HEK293T (cell line): ENCODE data around the gene PNMA5.

Experiments used
- ARNT ChIP-seq: fragments of 450-650 bp; IDR thresholded peaks from 2 replicates; pipeline ENCODE4 v1.6.1; 2017; ENCODE audit warnings: mild to moderate bottlenecking
- BHLHE40 ChIP-seq: fragments of 450-650 bp; IDR thresholded peaks from 2 replicates; pipeline ENCODE4 v1.6.1; 2016; ENCODE audit warnings: mild to moderate bottlenecking, moderate library complexity, borderline replicate concordance
- CTBP1 ChIP-seq: fragments of 450-650 bp; IDR thresholded peaks from 2 replicates; pipeline ENCODE4 v1.6.1; 2016; ENCODE audit warnings: borderline replicate concordance
- ELF4 ChIP-seq: fragments of 450-650 bp; IDR thresholded peaks from 2 replicates; pipeline ENCODE4 v1.6.1; 2017; ENCODE audit warnings: antibody characterized with exemption
- FOXA1 ChIP-seq: fragments of 450-650 bp; IDR thresholded peaks from 2 replicates; pipeline ENCODE4 v1.6.1; 2016; ENCODE audit warnings: mild to moderate bottlenecking
- FOXM1 ChIP-seq: fragments of 450-650 bp; IDR thresholded peaks from 2 replicates; pipeline ENCODE4 v1.6.1; 2017; ENCODE audit warnings: mild to moderate bottlenecking, borderline replicate concordance
- HDGF ChIP-seq: fragments of 450-650 bp; IDR thresholded peaks from 2 replicates; pipeline ENCODE4 v1.6.1; 2017; ENCODE audit warnings: antibody characterized with exemption, borderline replicate concordance
- LEF1 ChIP-seq: fragments of 450-650 bp; IDR thresholded peaks from 2 replicates; pipeline ENCODE4 v1.6.1; 2017; ENCODE audit warnings: mild to moderate bottlenecking, borderline replicate concordance
- NFRKB ChIP-seq: fragments of 450-650 bp; IDR thresholded peaks from 2 replicates; pipeline ENCODE4 v1.6.1; 2016; ENCODE audit warnings: mild to moderate bottlenecking, moderate library complexity
- SP1 ChIP-seq: fragments of 450-650 bp; IDR thresholded peaks from 2 replicates; pipeline ENCODE4 v1.6.1; 2017
- SUZ12 ChIP-seq: fragments of 450-650 bp; IDR thresholded peaks from 2 replicates; pipeline ENCODE4 v1.6.1; 2016; ENCODE audit warnings: mild to moderate bottlenecking
- TARDBP ChIP-seq: fragments of 450-650 bp; IDR thresholded peaks from 2 replicates; pipeline ENCODE4 v1.6.1; 2016
- ZNF384 ChIP-seq: fragments of 450-650 bp; IDR thresholded peaks from 2 replicates; pipeline ENCODE4 v1.6.1; 2016

DNA sequence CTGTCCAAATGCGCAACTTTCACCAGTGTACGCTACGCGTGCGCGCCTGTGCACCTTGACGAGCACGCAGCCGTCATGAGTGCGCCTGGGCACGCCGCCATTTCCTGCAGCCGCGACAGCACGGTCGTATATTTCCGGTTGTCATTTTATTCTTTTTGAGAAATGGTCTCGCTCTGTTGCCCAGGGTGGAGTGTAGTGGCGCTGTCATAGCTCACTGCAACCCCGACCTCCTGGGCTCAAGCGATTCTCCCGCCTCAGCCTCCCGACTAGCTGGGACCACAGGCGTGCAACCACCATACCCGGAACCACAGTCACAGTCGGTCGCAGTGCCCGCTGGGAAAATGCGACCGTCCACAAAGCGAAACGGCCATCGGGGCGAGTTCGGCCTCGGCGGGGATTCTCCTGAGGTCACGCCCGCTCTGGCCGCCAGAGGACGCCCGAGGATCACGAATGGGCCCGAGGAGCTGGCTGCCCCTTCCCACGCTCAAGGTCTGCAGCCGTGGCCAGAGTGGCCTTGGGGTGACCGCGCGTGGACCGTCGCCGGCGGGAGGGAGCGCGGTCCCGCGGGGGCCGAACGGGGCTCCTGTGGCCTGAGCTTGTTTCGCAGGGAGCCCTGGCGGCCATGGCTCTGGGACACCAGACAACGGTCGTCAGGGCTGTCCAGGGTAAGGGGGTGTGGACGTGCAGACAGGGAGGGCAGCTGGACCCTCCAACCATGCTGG is 38.6 kb upstream of the PNMA5 start:
- TF ChIP-seq TARDBP (no peak), SP1 (no peak), BHLHE40 (no peak), ARNT (no peak), FOXA1 (no peak), LEF1 (no peak), NFRKB (no peak), CTBP1 (no peak), ELF4 (no peak), SUZ12 (no peak), HDGF (no peak), ZNF384 (no peak), FOXM1 (no peak)
